Thoracic aorta (tissue), 2 donors: ENCODE results near the gene ELMO2. TPM values are rescaled to one million over a fixed set of nuclear protein-coding genes. Genes with fewer than 3 reads are reported as not detected.

Source experiments
- ATAC-seq: fragments of 150-250 bp; one replicate; pipeline ENCODE4 v1.8.0; 2017; ENCODE audit warnings: low read depth; ENCODE audit not compliant: insufficient number of reproducible peaks, low FRiP score
- DNase-seq: peaks from one replicate; pipeline ENCODE4 v3.0.0-alpha.2; 2020; ENCODE audit warnings: low spot score
- H3K27ac ChIP-seq, 2 donors: fragments of 200-600 bp; sonication (generic); 1 replicate in 1 of 2; 2 replicates in 1 of 2; pipeline ENCODE4 v1.5.1; 2016; ENCODE audit warnings: mild to moderate bottlenecking in 2 of 2, moderate library complexity in 2 of 2
- H3K27me3 ChIP-seq: fragments of 200-600 bp; sonication (generic); replicated peaks from 2 replicates; pipeline ENCODE4 v1.6.0; 2016; ENCODE audit warnings: mild to moderate bottlenecking; ENCODE audit not compliant: insufficient read depth
- H3K36me3 ChIP-seq: fragments of 200-600 bp; sonication (generic); one replicate; pipeline ENCODE4 v1.5.1; 2016
- H3K4me1 ChIP-seq, 2 donors: fragments of 200-600 bp; sonication (generic); 1 replicate in 1 of 2; 2 replicates in 1 of 2; pipeline versions ENCODE4 v1.5.1 to v1.6.0; 2016; ENCODE audit warnings: low read depth in 2 of 2, mild to moderate bottlenecking in 1 of 2; ENCODE audit not compliant: control insufficient read depth in 1 of 2
- H3K4me3 ChIP-seq: fragments of 200-600 bp; sonication (generic); 2 replicates; pipeline ENCODE4 v1.5.1; 2016; ENCODE audit warnings: mild to moderate bottlenecking
- H3K9me3 ChIP-seq: fragments of 200-600 bp; sonication (generic); 2 replicates; pipeline ENCODE4 v1.5.1; 2016
- CTCF ChIP-seq: fragments of 200-600 bp; sonication (generic); IDR thresholded peaks from one replicate; pipeline ENCODE4 v1.5.1; 2019; ENCODE audit warnings: antibody characterized with exemption
- total RNA-seq, 2 donors: library from RNA; depleted of rRNA; stranded (reverse); fragments of >200 nt; gene quantifications; one replicate each; pipeline versions ENCODE4 v1.1.0 to v1.2.3, GENCODE V29; 2016

ELMO2 gene
- total RNA-seq, 2 donors from 2014 or later: 50.1 to 55.2 TPM

- no peaks in the 10 kb centered on the region for H3K27me3 ChIP-seq
- peak; percentile 65 for TF ChIP-seq CTCF
- no peak overlapping the region for H3K4me3 ChIP-seq
- H3K27ac ChIP-seq: no peak overlapping the region
- H3K4me1 ChIP-seq: peaks cover 0 to 8% of the 10 kb centered on the region in 2 donors
- DNase-seq (no peak), ATAC-seq (no peak)
- H3K9me3 ChIP-seq: no peaks in the 10 kb centered on the region
- peaks cover 17% of the 10 kb centered on the region for H3K36me3 ChIP-seq
These were observed 57.2 kb downstream of the ELMO2 start for GRCh38 chr20:46349035-46349741.

GRCh38 chr20:46347841-46348803, 58.3 kb downstream of the ELMO2 start:
- ATAC-seq (no peak), DNase-seq (no peak)
- Histone ChIP-seq H3K36me3 (peaks cover 17% of the 10 kb centered on the region), H3K27ac (no peak overlapping the region), H3K4me3 (no peak overlapping the region), H3K9me3 (no peaks in the 10 kb centered on the region), H3K4me1 (peaks cover 0 to 13% of the 10 kb centered on the region in 2 donors), H3K27me3 (no peaks in the 10 kb centered on the region)
- TF ChIP-seq CTCF: no peak

- Histone ChIP-seq H3K9me3 (no peaks in the 10 kb centered on the region), H3K27me3 (peaks cover 6% of the 10 kb centered on the region), H3K27ac (no peak overlapping the region), H3K4me3 (no peak overlapping the region), H3K36me3 (peaks cover 17% of the 10 kb centered on the region), H3K4me1 (peaks cover 0 to 20% of the 10 kb centered on the region in 2 donors)
- TF ChIP-seq CTCF: no peak
- no peak for ATAC-seq
- no peak for DNase-seq
These were observed 59.6 kb downstream of the ELMO2 start for GRCh38 chr20:46346770-46347169.

- no peak for TF ChIP-seq CTCF
These were observed 61.8 kb downstream of the ELMO2 start for GRCh38 chr20:46344488-46345162.

GRCh38 chr20:46343975-46344357, 62.4 kb downstream of the ELMO2 start:
- H3K27me3 ChIP-seq: peaks cover 6% of the 10 kb centered on the region
- TF ChIP-seq CTCF: no peak
- ATAC-seq: no peak
- H3K4me1 ChIP-seq: peaks cover 0 to 20% of the 10 kb centered on the region in 2 donors
- H3K36me3 ChIP-seq: no peaks in the 10 kb centered on the region
- no peak for DNase-seq
- no peak overlapping the region for H3K4me3 ChIP-seq
- H3K27ac ChIP-seq: no peak overlapping the region
- H3K9me3 ChIP-seq: no peaks in the 10 kb centered on the region

More at GRCh38 chr20:46344488-46345162, 61.8 kb downstream of the ELMO2 start:
- Histone ChIP-seq H3K9me3 (no peaks in the 10 kb centered on the region), H3K4me3 (no peak overlapping the region), H3K4me1 (peaks cover 0 to 20% of the 10 kb centered on the region in 2 donors), H3K27me3 (peaks cover 6% of the 10 kb centered on the region), H3K27ac (no peak overlapping the region), H3K36me3 (peaks cover 4% of the 10 kb centered on the region)
- ATAC-seq (no peak), DNase-seq (no peak)
